Measurements from ENCODE around the gene MTURN.

DNA sequence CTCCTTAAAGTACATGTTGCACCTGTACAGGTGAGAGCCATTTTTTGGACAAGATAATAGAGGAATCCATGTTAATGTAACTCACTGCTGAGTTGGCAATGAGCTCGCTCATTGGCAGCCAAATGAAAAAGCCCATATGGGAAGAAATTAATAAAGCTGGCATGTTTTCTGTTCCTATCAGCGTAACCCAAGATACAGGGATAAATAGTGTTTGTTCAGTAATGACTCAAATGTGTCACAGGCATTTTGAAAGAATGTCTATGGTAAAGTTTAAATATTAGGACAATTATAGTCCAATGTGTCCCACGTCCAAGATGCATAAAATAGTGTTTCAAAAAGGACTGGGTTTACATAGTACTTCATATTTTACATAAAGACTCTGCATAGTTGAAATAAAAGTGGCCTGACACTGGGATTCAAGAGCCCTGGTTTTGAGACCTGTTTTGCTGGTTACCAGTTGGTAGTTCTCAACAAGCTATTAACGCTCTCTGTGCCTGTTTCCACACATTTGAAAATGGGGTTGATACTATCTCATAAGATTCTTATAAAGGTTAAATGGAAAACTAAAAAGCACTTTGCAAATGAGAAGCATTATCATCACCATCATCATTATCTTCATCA, 49.1 kb downstream of the MTURN start:
- TF ChIP-seq POLR2A (IDR thresholded peaks at IDR 0.05) (no peak), POLR2AphosphoS5 (IDR thresholded peaks at IDR 0.05) (no peak), EP300 (IDR thresholded peaks at IDR 0.05) (no peak)
- TF ChIP-seq, protein P1, sequence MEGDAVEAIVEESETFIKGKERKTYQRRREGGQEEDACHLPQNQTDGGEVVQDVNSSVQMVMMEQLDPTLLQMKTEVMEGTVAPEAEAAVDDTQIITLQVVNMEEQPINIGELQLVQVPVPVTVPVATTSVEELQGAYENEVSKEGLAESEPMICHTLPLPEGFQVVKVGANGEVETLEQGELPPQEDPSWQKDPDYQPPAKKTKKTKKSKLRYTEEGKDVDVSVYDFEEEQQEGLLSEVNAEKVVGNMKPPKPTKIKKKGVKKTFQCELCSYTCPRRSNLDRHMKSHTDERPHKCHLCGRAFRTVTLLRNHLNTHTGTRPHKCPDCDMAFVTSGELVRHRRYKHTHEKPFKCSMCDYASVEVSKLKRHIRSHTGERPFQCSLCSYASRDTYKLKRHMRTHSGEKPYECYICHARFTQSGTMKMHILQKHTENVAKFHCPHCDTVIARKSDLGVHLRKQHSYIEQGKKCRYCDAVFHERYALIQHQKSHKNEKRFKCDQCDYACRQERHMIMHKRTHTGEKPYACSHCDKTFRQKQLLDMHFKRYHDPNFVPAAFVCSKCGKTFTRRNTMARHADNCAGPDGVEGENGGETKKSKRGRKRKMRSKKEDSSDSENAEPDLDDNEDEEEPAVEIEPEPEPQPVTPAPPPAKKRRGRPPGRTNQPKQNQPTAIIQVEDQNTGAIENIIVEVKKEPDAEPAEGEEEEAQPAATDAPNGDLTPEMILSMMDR (IDR thresholded peaks at IDR 0.05): no peak
